ENCODE measurements around the gene ASRGL1.

GRCh38 chr11:62399878-62400266, 62.6 kb downstream of the ASRGL1 start:
- TF ChIP-seq, protein P1, sequence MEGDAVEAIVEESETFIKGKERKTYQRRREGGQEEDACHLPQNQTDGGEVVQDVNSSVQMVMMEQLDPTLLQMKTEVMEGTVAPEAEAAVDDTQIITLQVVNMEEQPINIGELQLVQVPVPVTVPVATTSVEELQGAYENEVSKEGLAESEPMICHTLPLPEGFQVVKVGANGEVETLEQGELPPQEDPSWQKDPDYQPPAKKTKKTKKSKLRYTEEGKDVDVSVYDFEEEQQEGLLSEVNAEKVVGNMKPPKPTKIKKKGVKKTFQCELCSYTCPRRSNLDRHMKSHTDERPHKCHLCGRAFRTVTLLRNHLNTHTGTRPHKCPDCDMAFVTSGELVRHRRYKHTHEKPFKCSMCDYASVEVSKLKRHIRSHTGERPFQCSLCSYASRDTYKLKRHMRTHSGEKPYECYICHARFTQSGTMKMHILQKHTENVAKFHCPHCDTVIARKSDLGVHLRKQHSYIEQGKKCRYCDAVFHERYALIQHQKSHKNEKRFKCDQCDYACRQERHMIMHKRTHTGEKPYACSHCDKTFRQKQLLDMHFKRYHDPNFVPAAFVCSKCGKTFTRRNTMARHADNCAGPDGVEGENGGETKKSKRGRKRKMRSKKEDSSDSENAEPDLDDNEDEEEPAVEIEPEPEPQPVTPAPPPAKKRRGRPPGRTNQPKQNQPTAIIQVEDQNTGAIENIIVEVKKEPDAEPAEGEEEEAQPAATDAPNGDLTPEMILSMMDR (IDR thresholded peaks at IDR 0.05 in 8 of 11, conservative IDR thresholded peaks at IDR 0.05 in 3 of 11): no peak
- no peak for TF ChIP-seq POLR2A (IDR thresholded peaks at IDR 0.05)
